Common myeloid progenitor, CD34-positive (primary cell): ENCODE data around the gene ANKZF1.

Experiments
- CTCF ChIA-PET: fragments of 350-600 bp; sonication (Branson Sonifier 250); formaldehyde crosslinking; loops from one replicate; lab custom pipeline; 2021; ENCODE audit warnings: antibody characterized with exemption; lab: Charles Lee
- POLR2A ChIA-PET: fragments of 350-600 bp; sonication (Branson Sonifier 250); formaldehyde crosslinking; loops from one replicate; lab custom pipeline; 2021; ENCODE audit warnings: antibody characterized with exemption; lab: Charles Lee
- DNase-seq, 3 donors: peaks; one replicate each; pipeline versions ENCODE4 v3.0.0 to v3.0.0-alpha.2; 2013
- H3K27ac ChIP-seq, 2 experiments: 1 replicate in 1 of 2; 2 replicates in 1 of 2; pipeline ENCODE4 v1.7.0; 2013; ENCODE audit warnings: inconsistent platforms in 2 of 2, low read length in 2 of 2, mild to moderate bottlenecking in 2 of 2, low read depth in 1 of 2, moderate library complexity in 1 of 2; ENCODE audit not compliant: severe bottlenecking in 2 of 2, insufficient read depth in 1 of 2, poor library complexity in 1 of 2
- H3K27me3 ChIP-seq, 5 experiments: replicated peaks in 2 of 5; 1 replicate in 3 of 5; 2 replicates in 2 of 5; pipeline versions ENCODE4 v1.6.1 to v1.7.0; 2013; ENCODE audit warnings: low read length in 4 of 5, mild to moderate bottlenecking in 2 of 5, moderate library complexity in 2 of 5, inconsistent platforms in 1 of 5; ENCODE audit not compliant: insufficient read depth in 5 of 5, control insufficient read depth in 4 of 5
- H3K36me3 ChIP-seq, 4 experiments: 1 replicate in 2 of 4; 2 replicates in 2 of 4; pipeline versions ENCODE4 v1.6.1 to v1.7.0; 2013; ENCODE audit warnings: low read length in 3 of 4, control low read depth in 1 of 4, mild to moderate bottlenecking in 1 of 4; ENCODE audit not compliant: control insufficient read depth in 4 of 4, insufficient read depth in 4 of 4
- H3K4me1 ChIP-seq, 4 experiments: 1 replicate in 3 of 4; 2 replicates in 1 of 4; pipeline versions ENCODE4 v1.6.1 to v1.7.1; 2013; ENCODE audit warnings: low read length in 3 of 4, mild to moderate bottlenecking in 3 of 4, control low read depth in 1 of 4, inconsistent platforms in 1 of 4, moderate library complexity in 1 of 4; ENCODE audit not compliant: control insufficient read depth in 4 of 4, insufficient read depth in 4 of 4; ENCODE audit errors: control extremely low read depth in 1 of 4
- H3K4me3 ChIP-seq, 7 experiments: 1 replicate in 4 of 7; 2 replicates in 3 of 7; pipeline versions ENCODE4 v1.5.1 to v1.7.0; 2013; ENCODE audit warnings: mild to moderate bottlenecking in 7 of 7, low read length in 6 of 7, moderate library complexity in 6 of 7, inconsistent platforms in 2 of 7, low read depth in 2 of 7, control low read depth in 1 of 7; ENCODE audit not compliant: insufficient read depth in 4 of 7, control insufficient read depth in 1 of 7; ENCODE audit errors: extremely low read depth in 1 of 7
- H3K9me3 ChIP-seq, 5 experiments: 1 replicate in 4 of 5; 2 replicates in 1 of 5; pipeline versions ENCODE4 v1.6.1 to v1.7.1; 2013; ENCODE audit warnings: low read length in 4 of 5, mild to moderate bottlenecking in 2 of 5, inconsistent platforms in 1 of 5, low read depth in 1 of 5, moderate library complexity in 1 of 5; ENCODE audit not compliant: control insufficient read depth in 4 of 5, insufficient read depth in 2 of 5; ENCODE audit errors: control extremely low read depth in 1 of 5
- WGBS: methylation state at CpG from one replicate; pipeline ENCODE4 v1.1.5; 2013; ENCODE audit not compliant: insufficient coverage; 5-methylcytosine and 5-hydroxymethylcytosine counted together

Gene ANKZF1

GRCh38 chr2:219249203-219249980 lies 19.8 kb downstream of the ANKZF1 start:
- Histone ChIP-seq H3K4me3 (peak overlapping the region in 5 of 7 experiments; percentile 22 to 50 (median 44)), H3K27me3 (peaks cover 0 to 4% (median 0%) of the 10 kb centered on the region in 5 experiments), H3K9me3 (no peaks in the 10 kb centered on the region), H3K27ac (peak overlapping the region; percentile 3 to 46), H3K4me1 (peaks cover 45 to 92% (median 89%) of the 10 kb centered on the region in 4 experiments), H3K36me3 (peaks cover 0 to 22% (median 13%) of the 10 kb centered on the region in 4 experiments)
- DNase-seq = peak in 2 of 3 donors; percentile 57 to 70
- POLR2A ChIA-PET = interaction anchor here (1.0 kb wide), 1 partner anchor 46 kb away, joined by 3 read pairs; no protein-coding TSS in a partner anchor
- 0% methylated on average over 4 of the region's 7 CpGs for WGBS
- CTCF ChIA-PET = interaction anchor here (0.6 to 4.1 kb wide), 15 partner anchors 12 to 176 kb away, joined by 3 to 27 read pairs (median 4); no protein-coding TSS in a partner anchor

DNA sequence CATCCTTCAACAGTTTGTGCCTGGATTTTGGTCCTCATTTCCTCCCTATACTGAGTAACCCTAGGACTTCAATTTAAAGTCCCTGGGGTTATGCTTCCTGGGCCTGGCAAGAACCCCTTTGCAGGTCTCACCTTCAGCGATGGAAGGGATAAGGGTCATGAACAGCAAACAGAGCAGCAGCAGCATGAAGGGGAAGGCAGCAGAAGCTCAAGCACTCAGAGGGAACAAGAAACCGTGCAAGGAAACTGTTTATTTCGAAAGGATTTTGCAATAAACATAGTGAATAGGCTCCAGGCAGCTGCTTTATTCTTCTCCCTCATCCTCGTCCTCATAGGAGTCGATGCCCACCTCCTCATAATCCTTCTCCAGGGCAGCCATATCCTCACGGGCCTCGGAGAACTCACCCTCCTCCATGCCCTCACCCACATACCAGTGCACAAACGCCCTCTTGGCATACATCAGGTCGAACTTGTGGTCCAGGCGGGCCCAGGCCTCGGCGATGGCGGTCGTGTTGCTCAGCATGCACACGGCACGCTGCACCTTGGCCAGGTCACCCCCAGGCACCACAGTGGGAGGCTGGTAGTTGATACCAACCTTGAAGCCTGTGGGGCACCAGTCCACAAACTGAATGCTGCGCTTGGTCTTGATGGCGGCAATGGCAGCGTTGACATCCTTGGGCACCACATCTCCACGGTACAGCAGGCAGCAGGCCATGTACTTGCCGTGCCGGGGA lies 20.6 kb downstream of the ANKZF1 start:
- Histone ChIP-seq H3K4me1 (peaks cover 38 to 91% (median 89%) of the 10 kb centered on the region in 4 experiments), H3K27ac (no peak overlapping the region)

DNA sequence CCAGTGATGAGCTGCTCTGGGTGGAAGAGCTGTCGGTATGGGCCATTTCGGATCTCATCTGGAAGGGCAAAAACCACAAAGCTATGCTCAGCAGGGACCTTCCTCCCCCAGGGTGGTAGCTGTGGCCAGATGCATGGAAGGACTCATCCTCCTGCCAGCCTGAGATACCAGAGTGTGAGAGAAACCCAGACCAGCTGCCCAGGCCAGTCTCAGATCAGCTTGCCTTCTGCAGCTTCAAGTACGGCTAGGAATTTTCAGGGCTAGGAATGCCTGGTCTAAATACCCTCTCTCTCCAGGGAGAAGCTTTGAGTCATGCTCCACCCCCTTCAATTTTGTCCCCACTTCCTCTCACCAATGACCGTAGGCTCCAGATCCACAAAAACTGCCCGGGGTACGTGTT lies 22.1 kb downstream of the ANKZF1 start:
- Histone ChIP-seq H3K36me3 (peaks cover 0 to 22% (median 13%) of the 10 kb centered on the region in 4 experiments), H3K27ac (no peak overlapping the region), H3K4me3 (peak overlapping the region in 1 of 7 experiments; percentile 25), H3K9me3 (no peaks in the 10 kb centered on the region), H3K27me3 (peaks cover 0 to 10% (median 0%) of the 10 kb centered on the region in 5 experiments), H3K4me1 (peaks cover 31 to 82% (median 79%) of the 10 kb centered on the region in 4 experiments)
- ChIA-PET CTCF (interaction anchor here (0.7 to 8.7 kb wide), 9 partner anchors 20 to 278 kb away, joined by 3 to 81 read pairs (median 3); partner anchors contain the start of gene DNAJB2), POLR2A (interaction anchor here (0.6 kb wide), 1 partner anchor 990 kb away, joined by 4 read pairs; no protein-coding TSS in a partner anchor)
- WGBS = 90% methylated on average over 4 of the region's 6 CpGs
- DNase-seq = no peak

More for the DNA sequence above, 20.6 kb downstream of the ANKZF1 start:
- 90% methylated on average over 21 of the region's 22 CpGs for WGBS
- POLR2A ChIA-PET = interaction anchor here (1.0 kb wide), 1 partner anchor 45 kb away, joined by 3 read pairs; no protein-coding TSS in a partner anchor
- CTCF ChIA-PET = interaction anchor here (1.1 to 8.7 kb wide), 8 partner anchors 11 to 96 kb away, joined by 3 to 81 read pairs (median 6); partner anchors contain the start of gene DNAJB2
- Histone ChIP-seq H3K9me3 (no peaks in the 10 kb centered on the region), H3K36me3 (peaks cover 0 to 22% (median 13%) of the 10 kb centered on the region in 4 experiments), H3K27me3 (peaks cover 0 to 5% (median 0%) of the 10 kb centered on the region in 5 experiments), H3K4me3 (peak overlapping the region in 4 of 7 experiments; percentile 1 to 48 (median 32))
- DNase-seq = no peak

GRCh38 chr2:219252084-219252483 lies 22.5 kb downstream of the ANKZF1 start:
- no peaks in the 10 kb centered on the region for H3K9me3 ChIP-seq
- peak overlapping the region in 5 of 7 experiments; percentile 8 to 97 (median 84) for H3K4me3 ChIP-seq
- ChIA-PET POLR2A (interaction anchor here (0.6 to 1.1 kb wide), 2 partner anchors 22 to 990 kb away, joined by 3 to 4 read pairs; no protein-coding TSS in a partner anchor), CTCF (interaction anchor here (0.9 to 8.7 kb wide), 10 partner anchors 20 to 97 kb away, joined by 3 to 81 read pairs (median 4); partner anchors contain the start of genes ANKZF1, ATG9A and DNAJB2)
- peaks cover 0 to 10% (median 0%) of the 10 kb centered on the region in 5 experiments for H3K27me3 ChIP-seq
- no peak for DNase-seq
- H3K27ac ChIP-seq = no peak overlapping the region
- peaks cover 0 to 22% (median 13%) of the 10 kb centered on the region in 4 experiments for H3K36me3 ChIP-seq
- H3K4me1 ChIP-seq = peaks cover 27 to 78% (median 74%) of the 10 kb centered on the region in 4 experiments
- 94% methylated on average over 3 of the region's 5 CpGs for WGBS

DNA sequence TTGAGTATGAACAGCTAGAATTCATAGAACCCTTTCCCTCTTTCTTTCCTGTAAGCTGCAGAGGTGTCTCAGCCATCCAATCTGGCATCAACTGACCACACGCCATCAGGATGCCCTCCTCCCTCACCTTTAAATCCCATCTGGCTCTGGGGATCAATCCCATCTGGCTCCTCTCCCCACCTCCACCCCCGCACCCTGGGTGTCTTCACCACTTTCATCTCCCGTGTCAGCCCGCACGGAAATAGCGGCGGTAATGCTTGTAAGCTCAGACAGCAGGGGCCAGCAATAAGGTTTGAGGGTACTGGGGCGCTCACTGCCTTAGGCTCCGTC lies 22.9 kb downstream of the ANKZF1 start:
- no peaks in the 10 kb centered on the region for H3K9me3 ChIP-seq
- peaks cover 0 to 10% (median 0%) of the 10 kb centered on the region in 5 experiments for H3K27me3 ChIP-seq
- H3K36me3 ChIP-seq = peaks cover 0 to 22% (median 13%) of the 10 kb centered on the region in 4 experiments
- 8% methylated on average over 9 of the region's 9 CpGs for WGBS
- no peak for DNase-seq
- peak overlapping the region; percentile 15 to 97 (median 75) for H3K4me3 ChIP-seq
- ChIA-PET POLR2A (interaction anchor here (1.1 kb wide), 1 partner anchor 22 kb away, joined by 3 read pairs; no protein-coding TSS in a partner anchor), CTCF (interaction anchor here (0.6 to 8.7 kb wide), 9 partner anchors 23 to 100 kb away, joined by 3 to 81 read pairs (median 4); partner anchors contain the start of genes ANKZF1, ATG9A and DNAJB2)
- H3K4me1 ChIP-seq = peaks cover 24 to 73% (median 70%) of the 10 kb centered on the region in 4 experiments
- no peak overlapping the region for H3K27ac ChIP-seq
